ENCODE data around the gene C5orf63. TPM values are rescaled to one million over a fixed set of nuclear protein-coding genes. Genes with fewer than 3 reads are reported as not detected.
"Not testable (repeated sequence)": the region's sequence is repeated elsewhere in the genome, so short reads cannot be mapped to it uniquely, and the experiment has no call there.

The C5orf63 gene
- total RNA-seq, 4 donors from 2014 or later: 0.98 to 2.3 (median 1.6) TPM

DNA sequence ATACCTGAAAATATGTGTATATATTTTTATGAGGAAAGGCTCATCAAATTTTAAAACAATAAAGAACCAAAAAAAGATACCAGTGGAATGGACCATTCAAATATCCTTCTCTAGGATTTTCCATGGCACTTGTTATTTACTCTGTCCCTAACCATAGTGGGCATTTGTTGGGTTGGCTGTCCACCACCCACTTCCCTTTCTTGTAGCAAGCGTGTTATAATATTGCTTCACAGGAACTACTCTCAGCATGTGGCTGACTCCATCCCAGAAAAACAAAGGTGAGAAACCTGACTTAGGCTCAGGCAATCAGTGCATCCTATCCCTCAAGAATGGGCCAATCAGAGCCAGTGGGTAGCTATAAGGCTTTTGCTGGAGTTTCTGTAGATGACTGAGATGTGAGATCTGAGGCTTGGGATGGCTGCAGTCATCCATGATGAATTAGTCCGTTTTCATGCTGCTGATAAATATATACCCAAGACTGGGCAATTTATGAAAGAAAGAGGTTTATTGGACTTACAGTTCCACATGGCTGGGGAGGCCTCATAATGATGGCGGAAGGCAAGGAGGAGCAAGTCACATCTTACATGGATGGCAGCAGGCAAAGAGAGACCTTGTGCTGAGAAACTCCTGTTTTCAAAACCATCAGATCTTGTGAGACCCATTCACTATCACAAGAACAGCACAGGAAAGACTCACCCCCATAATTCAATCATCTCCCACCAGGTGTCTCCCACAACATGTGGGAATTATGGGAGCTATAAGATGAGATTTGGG, 17.2 kb downstream of the C5orf63 start:
- Histone ChIP-seq H3K4me3 (no peak overlapping the region), H3K27me3 (no peaks in the 10 kb centered on the region), H3K9me3 (no peaks in the 10 kb centered on the region), H3K4me1 (no peaks in the 10 kb centered on the region), H3K27ac (replicated peaks in 1 of 4) (no peak overlapping the region), H3K36me3 (peaks cover 0 to 11% (median 2%) of the 10 kb centered on the region in 4 donors)
- intact Hi-C loops (cut with DNase I): no loop called here
- TF ChIP-seq POLR2A (IDR thresholded peaks at IDR 0.05; ENCODE audit: low read depth): no peak
- WGBS: 95% methylated on average over 3 of the region's 3 CpGs
- no peak for DNase-seq (ENCODE audit: extremely low spot score)

DNA sequence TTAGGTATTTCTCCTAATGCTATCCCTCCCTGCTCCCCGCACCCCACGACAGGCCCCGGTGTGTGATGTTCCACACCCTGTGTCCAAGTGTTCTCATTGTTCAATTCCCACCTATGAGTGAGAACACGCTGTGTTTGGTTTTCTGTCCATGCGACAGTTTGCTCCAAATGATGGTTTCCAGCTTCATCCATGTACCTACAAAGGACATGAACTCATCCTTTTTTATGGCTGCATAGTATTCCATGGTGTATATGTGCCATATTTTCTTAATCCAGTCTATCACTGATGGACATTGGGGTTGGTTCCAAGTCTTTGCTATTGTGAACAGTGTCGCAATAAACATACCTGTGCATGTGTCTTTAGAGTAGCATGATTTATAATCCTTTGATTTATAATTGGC, 19.8 kb downstream of the C5orf63 start:
- H3K4me1 ChIP-seq; intact Hi-C loops (cut with DNase I); H3K4me3 ChIP-seq; DNase-seq (ENCODE audit: extremely low spot score); H3K9me3 ChIP-seq; H3K27me3 ChIP-seq; H3K27ac ChIP-seq (replicated peaks in 1 of 4): not testable (repeated sequence)
- peaks cover 0 to 10% (median 2%) of the 10 kb centered on the region in 4 donors for H3K36me3 ChIP-seq
- WGBS: 99% methylated on average over 6 of the region's 6 CpGs

GRCh38 chr5:127053049-127053448, 20.3 kb downstream of the C5orf63 start:
- H3K4me1 ChIP-seq: no peaks in the 10 kb centered on the region
- H3K27ac ChIP-seq (replicated peaks in 1 of 4): no peak overlapping the region
- intact Hi-C loops (cut with DNase I): no loop called here
- H3K36me3 ChIP-seq: peaks cover 0 to 6% (median 2%) of the 10 kb centered on the region in 4 donors
- DNase-seq (ENCODE audit: extremely low spot score): no peak
- no peak for TF ChIP-seq POLR2AphosphoS5 (IDR thresholded peaks at IDR 0.05)
- TF ChIP-seq, protein P1, sequence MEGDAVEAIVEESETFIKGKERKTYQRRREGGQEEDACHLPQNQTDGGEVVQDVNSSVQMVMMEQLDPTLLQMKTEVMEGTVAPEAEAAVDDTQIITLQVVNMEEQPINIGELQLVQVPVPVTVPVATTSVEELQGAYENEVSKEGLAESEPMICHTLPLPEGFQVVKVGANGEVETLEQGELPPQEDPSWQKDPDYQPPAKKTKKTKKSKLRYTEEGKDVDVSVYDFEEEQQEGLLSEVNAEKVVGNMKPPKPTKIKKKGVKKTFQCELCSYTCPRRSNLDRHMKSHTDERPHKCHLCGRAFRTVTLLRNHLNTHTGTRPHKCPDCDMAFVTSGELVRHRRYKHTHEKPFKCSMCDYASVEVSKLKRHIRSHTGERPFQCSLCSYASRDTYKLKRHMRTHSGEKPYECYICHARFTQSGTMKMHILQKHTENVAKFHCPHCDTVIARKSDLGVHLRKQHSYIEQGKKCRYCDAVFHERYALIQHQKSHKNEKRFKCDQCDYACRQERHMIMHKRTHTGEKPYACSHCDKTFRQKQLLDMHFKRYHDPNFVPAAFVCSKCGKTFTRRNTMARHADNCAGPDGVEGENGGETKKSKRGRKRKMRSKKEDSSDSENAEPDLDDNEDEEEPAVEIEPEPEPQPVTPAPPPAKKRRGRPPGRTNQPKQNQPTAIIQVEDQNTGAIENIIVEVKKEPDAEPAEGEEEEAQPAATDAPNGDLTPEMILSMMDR (IDR thresholded peaks at IDR 0.05): no peak
- no peak for TF ChIP-seq POLR2A (IDR thresholded peaks at IDR 0.05; ENCODE audit: low read depth)
- no peak for TF ChIP-seq EP300 (IDR thresholded peaks at IDR 0.05)
- no peaks in the 10 kb centered on the region for H3K27me3 ChIP-seq
- no peaks in the 10 kb centered on the region for H3K9me3 ChIP-seq
- WGBS: 94% methylated on average over 3 of the region's 3 CpGs
- no peak overlapping the region for H3K4me3 ChIP-seq

DNA sequence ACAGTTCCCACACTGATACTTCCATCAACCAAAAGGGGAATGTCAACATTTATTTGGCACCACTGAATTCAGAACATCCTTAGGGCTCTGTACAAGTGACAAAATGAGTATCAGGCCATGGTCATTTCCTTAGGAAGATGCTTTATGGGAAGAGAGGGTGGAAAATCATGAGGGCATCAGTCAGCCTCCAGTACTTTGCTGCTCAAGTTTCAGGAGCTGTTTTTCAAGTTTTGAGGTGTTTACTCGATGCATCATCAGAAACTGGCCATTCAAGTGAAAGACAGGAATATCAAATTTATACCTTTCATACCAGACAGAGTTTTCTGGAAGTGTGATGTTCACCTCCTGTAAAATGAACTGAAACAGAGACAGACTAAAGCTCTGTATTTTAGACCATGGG, 21.7 kb downstream of the C5orf63 start:
- intact Hi-C loops (cut with DNase I): no loop called here
- TF ChIP-seq, protein P1 (IDR thresholded peaks at IDR 0.05): no peak
- no peak for TF ChIP-seq POLR2AphosphoS5 (IDR thresholded peaks at IDR 0.05)
- TF ChIP-seq EP300 (IDR thresholded peaks at IDR 0.05): no peak
- TF ChIP-seq POLR2A (IDR thresholded peaks at IDR 0.05; ENCODE audit: low read depth): no peak
- Histone ChIP-seq H3K4me1 (no peaks in the 10 kb centered on the region), H3K27me3 (no peaks in the 10 kb centered on the region), H3K4me3 (no peak overlapping the region), H3K9me3 (no peaks in the 10 kb centered on the region), H3K27ac (replicated peaks in 1 of 4) (no peak overlapping the region), H3K36me3 (peaks cover 0 to 6% (median 2%) of the 10 kb centered on the region in 4 donors)
- 82% methylated on average over 1 of the region's 1 CpG for WGBS
- DNase-seq (ENCODE audit: extremely low spot score): no peak

DNA sequence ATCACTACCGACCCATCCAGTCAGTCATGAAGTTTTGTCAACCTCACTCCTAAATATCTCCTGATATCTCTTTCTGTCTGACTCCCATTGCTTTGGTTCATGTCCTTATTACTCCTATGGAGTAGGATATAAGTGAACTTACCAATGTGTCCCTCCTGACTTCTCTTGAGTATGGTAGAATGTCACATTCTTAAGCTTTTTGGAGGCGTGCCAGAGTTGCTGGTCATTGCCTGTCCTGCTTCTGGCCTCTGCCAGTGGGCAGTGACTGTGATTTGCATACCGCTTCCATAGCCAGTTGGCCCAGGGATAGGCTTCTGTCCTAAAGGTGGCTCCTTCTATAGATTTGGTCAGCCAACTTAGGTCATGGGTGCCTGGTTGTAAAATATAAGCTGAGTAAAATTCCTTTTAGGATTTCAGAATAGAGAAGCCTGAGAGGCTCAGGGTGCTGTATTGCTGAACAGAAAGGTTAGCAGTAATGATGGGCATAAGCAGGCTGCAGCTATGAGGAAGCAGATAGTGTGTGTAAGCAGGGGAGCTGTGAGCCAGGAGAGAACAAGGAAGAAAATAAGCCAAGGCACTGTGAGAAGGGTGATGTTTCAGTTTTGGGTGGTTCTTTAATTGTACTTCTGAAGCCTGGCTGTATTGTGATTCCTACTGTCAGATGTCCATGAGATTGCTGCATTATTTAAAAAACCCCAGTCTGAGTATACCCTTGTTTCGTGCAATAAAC, 26.8 kb downstream of the C5orf63 start:
- DNase-seq (ENCODE audit: extremely low spot score): no peak

More for the DNA sequence above, 26.8 kb downstream of the C5orf63 start:
- no peak for TF ChIP-seq POLR2A (IDR thresholded peaks at IDR 0.05; ENCODE audit: low read depth)
- TF ChIP-seq, protein P1 (IDR thresholded peaks at IDR 0.05): no peak
- Histone ChIP-seq H3K27me3 (no peaks in the 10 kb centered on the region), H3K36me3 (no peaks in the 10 kb centered on the region), H3K4me3 (no peak overlapping the region), H3K4me1 (peaks cover under 1 to 6% (median 2%) of the 10 kb centered on the region in 4 donors), H3K27ac (replicated peaks in 1 of 4) (no peak overlapping the region), H3K9me3 (no peaks in the 10 kb centered on the region)
- intact Hi-C loops (cut with DNase I): no loop called here
- WGBS: 92% methylated on average over 4 of the region's 4 CpGs
